HG02938 (cell line): ENCODE results near the gene CTSL.
"Not testable (repeated sequence)": the region's sequence is repeated elsewhere in the genome, so short reads cannot be mapped to it uniquely, and the experiment has no call there.

Experiments
- ATAC-seq: cut with Tn5 transposase; IDR thresholded peaks from one replicate; pipeline ENCODE4 v1.9.1; 2021; ENCODE audit warnings: mild to moderate bottlenecking, moderate library complexity; ENCODE audit not compliant: unreplicated experiment

The CTSL gene

GRCh38 chr9:87751423-87751822, 25.5 kb downstream of the CTSL start:
- ATAC-seq = no peak

- no peak for ATAC-seq
These were observed 25.9 kb downstream of the CTSL start for GRCh38 chr9:87751868-87752267.

DNA sequence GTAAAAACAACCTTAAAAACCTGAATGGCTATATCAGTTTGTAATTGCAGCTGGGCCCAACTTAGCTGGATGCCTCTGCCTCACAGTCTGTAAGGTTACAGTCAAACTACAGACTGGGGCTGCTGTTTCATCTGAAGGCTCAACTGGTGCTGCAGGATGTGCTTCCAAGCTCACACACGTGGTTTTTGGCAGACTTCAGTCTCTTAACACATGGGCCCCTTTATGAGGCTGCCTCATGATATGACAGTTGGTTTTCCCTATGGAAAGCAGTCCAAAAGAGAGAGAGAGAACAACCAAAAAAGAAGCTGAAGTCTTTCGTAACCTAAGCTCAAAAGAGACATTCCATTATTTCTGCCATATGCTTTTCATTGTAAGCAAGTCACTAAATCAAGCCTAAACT, 27.4 kb downstream of the CTSL start:
- no peak for ATAC-seq

DNA sequence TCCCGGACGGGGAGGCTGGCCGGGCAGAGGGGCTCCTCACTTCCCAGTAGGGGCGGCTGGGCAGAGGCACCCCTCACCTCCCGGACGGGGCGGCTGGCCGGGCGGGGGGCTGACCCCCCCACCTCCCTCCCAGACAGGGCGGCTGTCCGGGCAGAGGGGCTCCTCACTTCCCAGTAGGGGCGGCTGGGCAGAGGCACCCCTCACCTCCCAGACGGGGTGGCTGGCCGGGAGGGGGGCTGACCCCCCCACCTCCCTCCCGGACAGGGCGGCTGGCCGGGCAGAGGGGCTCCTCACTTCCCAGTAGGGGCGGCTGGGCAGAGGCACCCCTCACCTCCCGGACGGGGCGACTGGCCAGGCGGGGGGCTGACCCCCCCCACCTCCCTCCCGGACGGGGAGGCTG, 32.4 kb downstream of the CTSL start:
- not testable (repeated sequence) for ATAC-seq

DNA sequence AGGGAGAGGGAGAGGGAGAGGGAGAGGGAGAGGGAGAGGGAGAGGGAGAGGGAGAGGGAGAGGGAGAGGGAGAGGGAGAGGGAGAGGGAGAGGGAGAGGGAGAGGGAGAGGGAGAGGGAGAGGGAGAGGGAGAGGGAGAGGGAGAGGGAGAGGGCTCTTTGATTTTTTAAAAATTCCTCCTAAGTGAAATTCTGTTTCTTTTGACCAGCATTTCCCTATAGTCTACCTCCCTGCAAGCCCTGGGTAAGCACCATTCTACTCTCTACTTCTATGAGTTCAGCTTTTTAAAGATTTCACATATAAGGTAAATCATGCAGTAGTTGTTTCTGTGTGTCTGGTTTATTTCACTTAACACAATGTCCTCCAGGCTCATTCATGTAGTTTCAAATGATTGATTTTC, 34.1 kb downstream of the CTSL start:
- not testable (repeated sequence) for ATAC-seq

GRCh38 chr9:87760529-87760928, 34.6 kb downstream of the CTSL start:
- ATAC-seq = no peak

GRCh38 chr9:87763286-87763685, 37.4 kb downstream of the CTSL start:
- no peak for ATAC-seq

DNA sequence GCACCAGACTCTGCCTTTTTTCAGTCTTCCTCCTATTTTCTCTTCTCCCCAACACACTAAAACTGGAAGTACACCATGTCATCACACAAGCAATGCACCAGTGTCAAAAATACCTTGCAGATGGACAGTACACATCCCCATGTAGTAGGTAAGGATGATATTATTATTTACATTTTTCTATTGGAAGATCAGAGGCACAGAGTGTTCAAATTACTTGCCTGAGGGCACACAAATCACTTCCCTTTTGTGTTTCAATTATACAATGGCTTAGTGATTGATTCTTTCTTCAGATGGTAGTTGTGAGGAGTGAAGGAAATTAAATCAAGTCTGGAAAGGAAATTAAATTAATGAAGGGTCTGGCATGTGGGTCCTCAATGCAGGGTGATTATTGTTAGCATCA, 39.6 kb downstream of the CTSL start:
- ATAC-seq = no peak

- ATAC-seq = no peak
These were observed 40.8 kb downstream of the CTSL start for GRCh38 chr9:87766697-87767096.

GRCh38 chr9:87770616-87771315, 44.8 kb downstream of the CTSL start:
- ATAC-seq = no peak

DNA sequence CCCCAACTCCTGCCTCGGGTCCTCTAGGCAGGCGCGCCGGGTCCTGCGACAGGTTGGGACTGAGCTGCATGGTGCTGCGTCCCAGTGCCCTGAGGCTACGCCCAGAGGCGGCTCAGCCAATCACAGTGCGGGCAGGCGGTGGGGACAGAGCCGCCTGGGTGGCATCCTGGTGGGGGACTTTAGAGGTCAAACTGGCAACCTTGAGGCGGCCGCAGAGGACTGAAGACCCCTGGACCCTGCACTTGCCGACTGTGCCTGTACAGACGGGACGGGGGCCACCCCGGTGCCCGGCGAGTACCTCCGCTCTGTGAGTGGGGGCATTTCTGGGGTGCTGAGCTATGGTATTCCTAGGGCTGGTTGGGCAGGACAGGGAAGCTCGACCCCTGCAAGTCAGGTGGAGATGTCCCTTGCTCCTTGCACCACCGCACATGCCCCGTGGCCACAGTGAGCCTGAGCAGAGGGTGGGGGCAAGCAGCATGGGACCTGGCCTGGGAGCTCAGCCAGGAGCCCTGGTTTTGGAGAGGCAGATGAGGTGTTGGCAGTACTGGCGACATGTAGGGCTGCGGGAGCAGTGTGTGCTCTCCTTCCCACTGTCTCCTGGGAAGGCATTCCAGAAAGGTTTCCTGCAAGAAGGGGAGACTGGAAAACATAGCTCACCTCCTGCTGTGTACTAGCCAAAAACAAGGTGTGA, 45.5 kb downstream of the CTSL start:
- ATAC-seq = no peak

DNA sequence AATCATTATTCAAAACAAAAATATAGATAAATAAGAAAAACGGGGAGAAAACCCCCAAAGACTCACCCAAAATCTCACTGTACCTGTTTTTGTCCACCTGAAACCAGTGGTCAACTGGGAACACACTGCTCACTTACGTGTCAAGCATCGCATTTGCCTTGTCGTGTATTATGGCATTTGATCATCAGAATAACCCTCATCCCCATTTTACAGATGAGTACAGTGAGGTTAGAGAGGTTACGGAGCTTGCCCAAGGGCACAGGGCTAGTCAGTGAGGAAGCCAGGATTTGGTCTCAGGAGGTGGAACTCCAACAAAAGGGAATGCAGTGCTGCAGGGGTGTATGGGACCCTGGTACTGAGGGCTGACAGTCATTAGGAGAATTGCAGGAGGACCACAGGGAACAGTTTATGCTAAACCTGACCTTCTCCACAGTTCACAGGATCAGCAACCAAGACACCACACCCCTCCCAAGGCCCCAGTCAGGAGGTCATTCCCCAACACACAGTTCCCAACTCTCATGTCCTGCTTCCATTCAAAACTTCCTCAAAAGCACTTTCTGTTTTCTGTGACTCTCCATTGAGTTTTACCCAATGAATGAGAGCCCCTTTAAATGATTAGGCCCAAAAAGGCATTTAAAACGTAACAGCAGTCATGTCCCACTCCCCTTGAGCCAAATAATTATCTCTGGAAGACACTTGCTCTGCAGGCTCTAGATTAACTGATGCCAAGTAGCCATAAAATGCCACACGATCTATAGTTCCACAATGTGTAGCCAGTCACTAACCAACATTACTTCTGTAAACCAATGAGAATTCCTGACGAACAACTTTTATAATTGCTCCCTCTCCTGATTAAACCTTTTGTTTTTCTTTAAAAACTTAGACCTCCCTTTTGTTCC, 50.8 kb downstream of the CTSL start:
- ATAC-seq = no peak

- no peak for ATAC-seq
These were observed 53.1 kb downstream of the CTSL start for GRCh38 chr9:87778996-87779395.
